Hair follicle dermal papilla cell (primary cell): Measurements from ENCODE around the gene CYSRT1. TPM values are rescaled to one million over a fixed set of nuclear protein-coding genes. Genes with fewer than 3 reads are reported as not detected.

Source experiments
- total RNA-seq: library from RNA; depleted of rRNA; stranded (reverse); fragments of >200 nt; gene quantifications from 2 replicates; pipeline ENCODE4 v1.2.3, GENCODE V29; 2012

CYSRT1 gene
- 0.32 and 0.73 TPM in 2 replicates for total RNA-seq

GRCh38 chr9:137224830-137225694 is at the start of gene CYSRT1:
Gene CYSRT1, plus strand, starts transcription at chr9:137225174. Its CDS starts 448 bp downstream, at chr9:137225622.

GRCh38 chr9:137188490-137189296 is 36.3 kb upstream of the CYSRT1 start, which contains the start of the genes ANAPC2 and SSNA1:
Gene ANAPC2, minus strand, starts transcription at chr9:137188560. Its CDS starts 28 bp downstream, at chr9:137188532.
Gene SSNA1, plus strand, starts transcription at chr9:137188676. Its CDS starts 51 bp downstream, at chr9:137188727.

GRCh38 chr9:137200311-137201204 is 24.4 kb upstream of the CYSRT1 start, which contains the start of gene TPRN:
Gene TPRN, minus strand, starts transcription at chr9:137200741. Its CDS starts 30 bp downstream, at chr9:137200711.

GRCh38 chr9:137205126-137206069 is 19.6 kb upstream of the CYSRT1 start, which contains the start of the genes NDOR1 and TMEM203:
Gene NDOR1, plus strand, starts transcription at chr9:137205700. Its CDS starts 78 bp downstream, at chr9:137205778.
Gene TMEM203, minus strand, starts transcription at chr9:137205648. Its CDS starts 234 bp downstream, at chr9:137205414.

GRCh38 chr9:137222190-137223077 is 2.5 kb upstream of the CYSRT1 start, which contains the start of gene RNF208:
Gene RNF208, minus strand, starts transcription at chr9:137222240. Its CDS starts 1,028 bp downstream, at chr9:137221212.

GRCh38 chr9:137227054-137227852 is 2.3 kb downstream of the CYSRT1 start, which contains the start of gene RNF224:
Gene RNF224, plus strand, starts transcription at chr9:137227502. Its CDS starts 834 bp downstream, at chr9:137228336.

GRCh38 chr9:137230705-137231371 is 5.9 kb downstream of the CYSRT1 start, which contains the start of gene SLC34A3:
Gene SLC34A3, plus strand, starts transcription at chr9:137230901. Its CDS starts 802 bp downstream, at chr9:137231703.

GRCh38 chr9:137240841-137241489 is 16.0 kb downstream of the CYSRT1 start, which contains the start of gene TUBB4B:
Gene TUBB4B, plus strand, starts transcription at chr9:137241287. Its CDS starts 74 bp downstream, at chr9:137241361.

GRCh38 chr9:137251194-137251461 is 26.2 kb downstream of the CYSRT1 start, which contains the start of gene STPG3:
Gene STPG3, plus strand, starts transcription at chr9:137251286. Its CDS starts 1 bp downstream, at chr9:137251287.

GRCh38 chr9:137254624-137255447 is 29.9 kb downstream of the CYSRT1 start, which contains the start of gene NELFB:
Gene NELFB, plus strand, starts transcription at chr9:137255327.

Other genes with a start within 250 kb of the CYSRT1 start
- gene PTGDS, start 247.7 kb upstream of the CYSRT1 start, total RNA-seq: 16.9 and 20.2 TPM in 2 replicates
- gene LCNL1, start 242.2 kb upstream of the CYSRT1 start, total RNA-seq: 2.4 and 3.5 TPM in 2 replicates
- gene PAXX, start 232.8 kb upstream of the CYSRT1 start, total RNA-seq: 7.3 and 8.5 TPM in 2 replicates
- 0.32 and 2.4 TPM in 2 replicates for gene CLIC3, start 228.6 kb upstream of the CYSRT1 start, total RNA-seq
- 11.9 and 15.1 TPM in 2 replicates for gene ABCA2, start 196.9 kb upstream of the CYSRT1 start, total RNA-seq
- not detected in 2 replicates for gene FUT7, start 193.1 kb upstream of the CYSRT1 start, total RNA-seq
- 4.7 and 6.9 TPM in 2 replicates for gene NPDC1, start 179.0 kb upstream of the CYSRT1 start, total RNA-seq
- gene ENTPD2, start 171.1 kb upstream of the CYSRT1 start, total RNA-seq: not detected in 2 replicates
- gene SAPCD2, start 154.6 kb upstream of the CYSRT1 start, total RNA-seq: 1.6 and 1.8 TPM in 2 replicates
- 32.5 and 40.4 TPM in 2 replicates for gene UAP1L1, start 147.7 kb upstream of the CYSRT1 start, total RNA-seq
- gene MAN1B1, start 138.2 kb upstream of the CYSRT1 start, total RNA-seq: 81.1 and 82.9 TPM in 2 replicates
- gene DPP7, start 110.4 kb upstream of the CYSRT1 start, total RNA-seq: 68.4 and 81.5 TPM in 2 replicates
- gene GRIN1, start 86.0 kb upstream of the CYSRT1 start, total RNA-seq: 0.12 TPM in 1 of 2 replicates, not detected in the other
- not detected in 2 replicates for gene LRRC26, start 55.1 kb upstream of the CYSRT1 start, total RNA-seq
- not detected in 2 replicates for gene TMEM210, start 53.1 kb upstream of the CYSRT1 start, total RNA-seq
- 23.5 and 23.8 TPM in 2 replicates for gene ANAPC2, start 36.6 kb upstream of the CYSRT1 start, total RNA-seq
- gene SSNA1, start 36.5 kb upstream of the CYSRT1 start, total RNA-seq: 46.1 and 55.9 TPM in 2 replicates
- gene TPRN, start 24.4 kb upstream of the CYSRT1 start, total RNA-seq: 8.9 and 9.4 TPM in 2 replicates
- 32.1 and 32.4 TPM in 2 replicates for gene TMEM203, start 19.5 kb upstream of the CYSRT1 start, total RNA-seq
- gene NDOR1, start 19.5 kb upstream of the CYSRT1 start, total RNA-seq: 5.1 and 6.8 TPM in 2 replicates
- 0.16 and 0.85 TPM in 2 replicates for gene RNF208, start 2.9 kb upstream of the CYSRT1 start, total RNA-seq
- 0.16 TPM in 1 of 2 replicates, not detected in the other for gene RNF224, start 2.3 kb downstream of the CYSRT1 start, total RNA-seq
- under 0.01 TPM in 1 of 2 replicates, not detected in the other for gene SLC34A3, start 5.7 kb downstream of the CYSRT1 start, total RNA-seq
- gene TUBB4B, start 16.1 kb downstream of the CYSRT1 start, total RNA-seq: 123 and 132 TPM in 2 replicates
- gene STPG3, start 26.1 kb downstream of the CYSRT1 start, total RNA-seq: not detected in 2 replicates
- 56.8 and 59.1 TPM in 2 replicates for gene NELFB, start 30.2 kb downstream of the CYSRT1 start, total RNA-seq
- 4.9 and 6.8 TPM in 2 replicates for gene TOR4A, start 52.6 kb downstream of the CYSRT1 start, total RNA-seq
- not detected in 2 replicates for gene NRARP, start 77.1 kb downstream of the CYSRT1 start, total RNA-seq
- 8.1 and 13.5 TPM in 2 replicates for gene EXD3, start 198.0 kb downstream of the CYSRT1 start, total RNA-seq
- 0.49 and 0.65 TPM in 2 replicates for gene NOXA1, start 198.2 kb downstream of the CYSRT1 start, total RNA-seq
- not detected in 2 replicates for gene ENTPD8, start 216.2 kb downstream of the CYSRT1 start, total RNA-seq
- gene NSMF, start 234.2 kb downstream of the CYSRT1 start, total RNA-seq: 34.6 and 39.1 TPM in 2 replicates